ENCODE results near the gene ENGASE.
"Not testable (repeated sequence)": the region's sequence is repeated elsewhere in the genome, so short reads cannot be mapped to it uniquely, and the experiment has no call there.

Gene ENGASE, protein sequence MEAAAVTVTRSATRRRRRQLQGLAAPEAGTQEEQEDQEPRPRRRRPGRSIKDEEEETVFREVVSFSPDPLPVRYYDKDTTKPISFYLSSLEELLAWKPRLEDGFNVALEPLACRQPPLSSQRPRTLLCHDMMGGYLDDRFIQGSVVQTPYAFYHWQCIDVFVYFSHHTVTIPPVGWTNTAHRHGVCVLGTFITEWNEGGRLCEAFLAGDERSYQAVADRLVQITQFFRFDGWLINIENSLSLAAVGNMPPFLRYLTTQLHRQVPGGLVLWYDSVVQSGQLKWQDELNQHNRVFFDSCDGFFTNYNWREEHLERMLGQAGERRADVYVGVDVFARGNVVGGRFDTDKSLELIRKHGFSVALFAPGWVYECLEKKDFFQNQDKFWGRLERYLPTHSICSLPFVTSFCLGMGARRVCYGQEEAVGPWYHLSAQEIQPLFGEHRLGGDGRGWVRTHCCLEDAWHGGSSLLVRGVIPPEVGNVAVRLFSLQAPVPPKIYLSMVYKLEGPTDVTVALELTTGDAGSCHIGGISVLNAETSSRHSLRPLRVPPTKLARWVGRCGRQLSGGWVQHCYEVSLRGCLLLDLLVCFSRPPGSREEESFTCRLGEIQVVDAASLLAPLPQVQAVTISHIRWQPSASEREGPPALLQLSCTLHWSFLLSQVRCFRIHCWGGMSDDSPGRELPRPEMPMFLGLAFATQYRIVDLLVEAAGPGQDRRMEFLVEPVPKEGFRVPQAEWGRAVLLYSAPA

DNA sequence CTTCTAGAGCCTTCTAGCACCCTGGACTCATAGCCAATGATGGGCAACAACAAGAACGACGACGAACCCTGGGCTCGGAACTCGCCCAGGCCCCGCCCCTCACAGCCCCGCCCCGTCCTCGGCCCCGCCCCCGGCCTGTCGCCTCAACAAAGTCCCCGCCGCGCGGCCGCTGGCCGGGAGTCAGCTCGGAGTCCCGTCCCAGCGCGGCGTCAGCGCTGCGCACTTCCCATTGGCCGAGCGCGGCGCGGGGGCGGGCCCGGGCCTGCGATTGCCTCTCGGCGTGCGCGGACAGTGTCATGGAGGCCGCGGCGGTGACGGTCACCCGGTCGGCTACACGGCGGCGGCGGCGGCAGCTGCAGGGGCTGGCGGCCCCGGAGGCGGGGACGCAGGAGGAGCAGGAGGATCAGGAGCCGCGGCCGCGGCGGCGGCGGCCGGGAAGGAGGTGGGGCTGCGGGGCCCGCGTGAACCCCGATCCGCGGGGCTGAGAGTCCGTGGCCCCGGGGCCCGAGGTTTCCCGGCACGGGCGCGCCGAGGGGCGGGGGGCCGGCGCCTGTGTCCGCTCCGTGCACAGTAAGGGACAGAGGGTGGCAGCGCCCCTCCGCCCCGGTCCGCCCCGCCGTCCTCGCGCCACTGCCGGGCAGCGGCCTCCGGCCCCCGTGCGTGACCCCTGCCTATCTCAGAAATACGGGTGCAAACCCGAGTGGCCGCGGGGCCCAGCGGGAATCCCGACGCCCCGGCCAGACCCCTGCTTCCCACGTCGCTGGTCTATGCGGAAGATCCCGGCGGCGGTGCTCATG lies at the start of gene ENGASE:
TSS of gene ENGASE (plus strand) at position 176 of the 797 bp plus-strand sequence. CDS start at position 297, 121 bp downstream.
- peak; percentile 72 for DNase-seq

DNA sequence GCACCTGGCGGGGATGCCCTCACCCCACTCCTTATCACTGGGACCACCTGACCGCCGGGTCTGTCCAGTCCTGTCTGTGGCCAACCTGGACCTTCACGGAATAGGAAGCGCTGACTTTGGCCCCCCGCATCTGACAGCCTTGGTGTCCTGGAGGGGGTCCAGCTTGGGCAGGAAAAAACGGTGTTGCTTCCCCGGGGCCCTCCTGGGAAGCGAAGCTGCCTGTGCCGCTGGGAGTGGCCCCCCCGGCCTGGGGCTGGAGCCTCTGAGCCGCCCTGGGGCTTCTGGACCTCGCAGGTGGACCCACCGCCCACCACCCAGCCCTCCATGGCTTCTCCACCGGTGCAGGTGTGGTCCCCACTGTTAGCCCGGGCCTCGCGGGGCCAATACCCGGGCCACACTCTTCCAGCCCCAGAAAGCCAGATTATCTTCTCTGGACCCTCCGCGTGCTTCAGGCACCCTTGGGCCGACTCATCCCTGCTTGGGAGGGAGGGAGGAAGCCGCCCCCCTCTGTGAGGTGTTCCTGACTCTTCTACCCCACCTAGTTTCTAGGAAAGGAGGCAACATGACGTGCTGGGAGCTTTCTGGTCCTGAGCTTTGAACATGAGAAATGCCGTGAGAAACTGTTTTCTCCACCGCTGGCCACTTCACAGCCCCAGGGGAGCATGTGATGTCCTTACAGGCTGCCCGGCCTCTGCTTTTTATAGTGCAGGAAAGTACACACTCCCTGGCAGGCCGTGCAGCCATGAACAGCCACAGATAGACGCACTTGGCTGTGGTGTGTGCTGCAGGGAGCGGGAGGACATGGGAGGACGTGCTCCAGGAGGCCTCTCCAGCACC lies 49.5 kb upstream of the ENGASE start:
- DNase-seq = no peak

DNA sequence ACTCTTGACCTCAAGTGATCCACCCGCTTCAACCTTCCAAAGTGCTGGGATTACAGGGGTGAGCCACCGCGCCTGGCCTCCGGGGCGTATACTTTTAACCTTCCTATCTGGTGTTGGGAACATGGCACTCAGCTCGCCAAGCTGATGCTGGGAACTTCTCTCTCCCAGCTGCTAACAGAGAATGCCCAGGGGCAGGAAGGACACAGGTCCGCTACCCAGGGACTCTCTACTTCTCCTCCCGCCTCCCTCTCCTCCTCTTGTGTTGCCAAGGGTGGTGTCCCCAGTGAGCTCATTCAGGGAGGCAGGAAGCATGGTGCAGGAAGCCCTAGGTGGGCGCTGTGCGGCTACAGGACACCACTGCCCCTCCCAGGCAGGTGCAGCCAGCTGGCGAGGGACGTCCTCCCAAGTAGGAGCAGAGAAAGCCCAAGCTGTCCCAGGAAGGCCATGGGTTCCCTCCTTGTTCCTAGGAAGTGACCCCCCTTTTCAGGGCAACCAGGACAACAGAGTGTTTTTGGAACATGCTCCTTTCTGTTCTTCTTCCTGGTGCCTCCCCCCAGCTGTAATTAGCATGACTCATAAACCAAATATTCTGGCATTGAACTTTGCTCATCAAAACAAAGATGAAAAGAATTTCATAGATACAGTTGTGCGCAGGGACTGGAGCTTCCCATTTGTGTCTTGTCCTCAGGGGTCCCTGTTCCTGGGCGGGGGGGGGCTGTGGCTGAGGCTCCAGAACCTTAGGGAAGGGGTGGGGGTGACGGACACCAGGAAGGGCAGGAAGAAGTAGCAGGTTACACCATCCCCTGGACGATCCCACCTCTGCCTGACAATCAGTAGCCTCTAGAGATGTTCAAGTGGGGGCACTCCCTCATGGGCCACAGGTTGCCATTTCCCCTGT lies 48.0 kb upstream of the ENGASE start:
- DNase-seq = no peak

DNA sequence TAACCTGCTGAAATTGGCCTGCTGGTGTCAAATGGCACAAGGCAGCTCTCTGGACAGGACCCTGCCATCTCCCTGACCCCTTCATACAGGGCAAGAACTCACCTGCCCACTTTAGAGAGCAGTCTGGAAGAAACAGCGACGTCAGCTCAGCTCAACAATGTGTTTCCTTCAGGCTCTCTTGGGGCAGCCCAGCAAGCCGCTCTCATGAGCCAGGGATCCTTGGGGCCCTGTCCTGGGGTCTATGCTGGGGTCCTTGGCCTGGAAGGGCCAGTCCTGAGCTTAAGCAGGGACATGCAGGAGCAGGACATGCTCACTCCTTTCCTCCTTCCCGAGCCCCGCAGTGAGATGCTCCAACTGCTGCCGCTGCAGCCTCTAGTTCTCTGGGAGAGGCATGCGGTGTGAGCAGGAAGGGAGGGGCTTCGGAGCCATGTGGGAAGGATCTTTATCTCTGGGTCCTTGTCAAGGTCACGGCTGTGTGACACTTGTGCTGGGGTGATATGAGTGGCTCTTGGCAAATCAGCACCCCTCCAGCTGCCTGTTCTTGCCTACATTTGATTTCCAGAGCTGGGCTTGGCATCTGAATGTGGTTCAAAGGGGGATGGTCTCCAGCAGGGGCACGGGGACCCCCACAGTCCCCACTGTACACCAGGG lies 47.2 kb upstream of the ENGASE start:
- no peak for DNase-seq

DNA sequence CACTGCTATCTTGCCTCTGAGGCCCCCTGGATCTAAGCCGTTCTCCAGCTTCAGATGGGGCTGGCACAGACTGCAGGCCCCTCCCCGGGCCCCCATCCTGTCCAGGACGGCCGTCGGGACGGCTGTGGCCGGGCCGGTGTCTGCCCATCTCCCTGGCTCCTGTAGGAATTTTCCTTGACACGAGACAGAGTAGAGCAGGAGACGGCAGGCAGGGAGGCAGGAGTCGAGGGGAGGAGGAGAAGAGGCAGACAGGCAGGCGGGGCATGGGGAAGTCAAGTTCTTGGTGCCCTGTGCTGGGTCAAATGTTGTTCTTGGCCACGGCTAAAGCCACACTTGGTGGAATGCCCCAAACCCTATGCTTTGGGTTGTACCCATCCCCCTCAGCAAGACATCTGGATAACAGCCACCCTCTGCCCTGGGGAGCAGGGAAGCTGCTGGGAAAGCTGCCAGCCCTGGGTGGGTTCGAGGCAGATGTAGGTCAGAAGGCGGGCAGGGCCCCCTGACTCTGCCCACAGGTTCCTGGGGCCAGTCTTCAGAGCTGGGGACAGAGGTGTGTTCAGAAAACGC lies 46.6 kb upstream of the ENGASE start:
- no peak for DNase-seq

DNA sequence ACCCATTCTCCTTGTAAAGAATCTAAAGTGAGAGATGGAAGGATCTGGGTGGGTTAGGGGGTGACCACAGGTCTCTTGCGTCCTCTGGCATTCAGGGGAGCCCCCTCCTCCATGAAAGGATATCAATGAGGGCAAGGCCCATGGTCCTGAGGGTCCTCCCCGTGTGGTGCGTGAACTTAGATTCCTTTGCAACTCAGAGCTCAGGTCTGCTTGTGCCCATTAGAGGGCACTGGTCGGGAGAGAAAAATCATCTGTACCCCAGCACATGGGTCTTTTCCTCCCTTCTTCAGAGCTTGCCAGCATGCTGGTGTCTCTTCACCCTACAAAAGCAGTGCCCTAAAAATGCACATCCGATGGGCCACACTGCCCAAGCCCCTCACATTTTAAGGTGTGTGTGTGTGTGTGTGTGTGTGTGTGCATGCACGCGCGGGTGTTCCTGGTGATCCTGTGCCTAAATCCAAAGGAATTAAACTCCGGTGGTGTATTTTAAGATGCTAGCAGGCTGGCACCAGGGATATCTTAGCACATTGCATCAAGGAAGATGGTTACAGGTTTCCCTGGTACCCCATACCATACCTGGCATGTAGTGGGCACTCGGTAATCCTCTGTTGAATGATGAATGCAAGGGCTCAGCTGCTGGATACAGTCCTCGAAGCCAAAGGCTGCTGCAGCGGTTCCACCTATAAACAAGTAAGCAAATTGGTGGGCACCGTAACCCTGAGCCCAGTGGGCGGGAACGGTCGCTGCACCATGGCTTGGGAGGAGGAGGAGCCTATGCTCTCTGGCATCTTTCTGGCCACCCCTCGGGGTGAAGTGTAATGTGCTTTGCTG lies 45.9 kb upstream of the ENGASE start:
- DNase-seq = no peak

DNA sequence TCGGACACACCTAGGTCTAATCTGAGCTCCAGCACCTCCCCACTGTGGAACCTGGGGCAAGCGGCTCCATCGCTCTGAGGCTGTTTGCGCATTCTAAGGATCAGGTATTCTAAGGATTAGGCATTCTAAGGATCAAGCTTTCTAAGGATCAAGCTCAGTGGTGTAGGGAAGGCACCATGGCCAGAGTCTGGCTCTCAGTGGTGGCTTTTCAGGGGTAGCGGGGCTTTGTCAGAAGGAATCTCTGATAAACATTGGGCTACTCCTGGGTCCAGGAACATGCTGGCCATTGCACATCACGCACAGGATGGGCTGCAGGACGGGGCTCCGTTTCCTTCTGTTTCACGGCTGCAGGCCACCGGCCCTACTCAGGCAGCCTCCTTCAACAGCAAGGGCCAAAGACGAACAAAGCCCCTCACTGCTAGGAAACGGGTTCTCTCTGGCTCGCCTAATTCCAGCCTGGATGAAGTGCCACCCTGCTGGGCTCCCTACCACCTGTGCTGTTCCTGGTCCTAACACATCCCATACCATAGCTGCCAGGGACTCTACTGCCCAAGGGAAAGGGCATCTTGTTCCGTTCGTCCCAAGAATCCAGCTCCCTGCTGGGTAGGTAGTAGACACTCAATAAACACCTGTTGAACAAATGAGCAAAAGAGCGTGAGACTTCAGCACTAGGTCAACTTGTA lies 45.2 kb upstream of the ENGASE start:
- no peak for DNase-seq

DNA sequence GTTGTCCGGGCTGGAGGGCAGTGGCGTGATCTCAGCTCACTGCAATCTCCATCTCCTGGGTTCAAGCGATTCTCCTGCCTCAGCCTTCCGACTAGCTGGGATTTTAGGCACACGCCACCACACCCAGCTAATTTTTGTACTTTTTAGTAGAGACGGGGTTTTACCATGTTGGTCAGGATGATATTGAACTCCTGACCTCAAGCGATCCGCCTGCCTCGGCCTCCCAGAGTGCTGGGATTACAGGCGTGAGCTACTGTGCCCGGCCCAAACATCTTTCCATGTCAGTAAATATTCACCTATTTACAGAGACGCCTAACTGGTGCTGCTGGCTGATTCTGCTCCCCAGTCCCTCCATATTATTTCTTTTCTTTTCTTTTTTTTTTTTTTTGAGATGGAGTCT lies 44.0 kb upstream of the ENGASE start:
- DNase-seq = not testable (repeated sequence)

DNA sequence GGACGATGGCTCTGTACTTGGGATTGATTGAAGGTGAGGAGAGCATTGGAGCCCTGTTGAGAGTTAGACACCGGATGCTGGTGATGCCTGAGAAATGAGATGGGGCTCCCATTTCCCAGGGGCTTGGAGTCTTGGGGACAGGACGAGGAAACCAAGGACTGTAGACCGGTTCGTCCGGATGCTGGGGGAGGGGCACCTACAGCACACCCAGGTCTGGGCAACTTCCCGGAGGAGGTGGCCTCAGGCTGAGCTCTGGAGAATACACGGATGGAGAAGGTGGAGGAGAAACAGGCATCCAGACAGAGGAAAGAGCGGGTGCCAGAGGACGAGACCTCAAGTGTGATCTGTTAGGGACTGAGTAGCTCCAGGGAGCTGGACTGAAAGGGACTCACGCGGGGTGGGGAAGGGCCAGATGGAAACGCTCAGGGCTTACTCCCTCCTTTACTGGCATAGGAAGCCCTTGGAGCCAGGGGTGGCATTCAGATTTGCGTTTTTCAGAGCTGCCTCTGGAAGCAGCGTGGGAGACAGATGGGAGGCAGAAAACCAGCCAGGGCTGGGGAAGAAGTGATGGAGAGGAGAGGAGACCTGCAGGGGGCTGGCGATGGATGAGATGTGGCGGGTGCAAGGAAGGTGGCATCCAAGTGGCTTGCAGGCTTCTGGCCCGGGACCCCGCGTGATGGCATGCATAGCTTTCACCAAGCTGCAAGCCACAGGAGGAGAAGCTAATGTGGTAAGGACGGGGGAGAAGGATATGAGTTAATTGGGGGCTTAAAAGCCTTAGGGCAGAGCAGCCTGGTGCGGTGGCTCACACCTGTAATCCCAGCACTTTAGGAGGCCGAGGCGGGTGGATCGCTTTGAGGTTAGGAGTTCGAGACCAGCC lies 42.4 kb upstream of the ENGASE start:
- no peak for DNase-seq

DNA sequence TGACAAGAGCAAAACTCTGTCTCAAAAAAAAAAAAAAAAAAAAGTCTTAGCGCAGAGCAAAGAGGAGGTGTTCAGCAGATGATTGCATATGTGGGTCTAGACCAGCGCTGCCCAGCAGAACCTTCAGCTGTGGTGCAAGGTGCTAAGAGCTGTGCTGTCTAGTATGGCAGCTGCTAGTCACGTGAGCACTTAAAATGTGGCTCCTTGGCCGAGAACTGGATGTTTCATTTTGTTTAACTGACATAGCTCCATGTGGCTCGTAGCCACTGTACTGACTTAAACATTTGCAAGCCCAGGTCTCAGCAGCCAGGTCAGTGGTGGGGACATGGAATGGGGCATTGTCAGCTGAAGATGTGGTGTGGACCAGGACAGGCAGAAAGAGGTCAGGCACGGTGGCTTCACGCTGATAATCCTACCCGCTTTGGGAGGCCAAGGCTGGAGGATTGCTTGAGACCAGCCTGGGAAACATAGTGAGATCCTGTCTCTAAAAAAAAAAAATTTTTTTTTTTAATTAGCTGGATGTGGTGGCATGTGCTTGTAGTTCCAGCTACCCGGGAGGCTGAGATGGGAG lies 41.5 kb upstream of the ENGASE start:
- DNase-seq = no peak

DNA sequence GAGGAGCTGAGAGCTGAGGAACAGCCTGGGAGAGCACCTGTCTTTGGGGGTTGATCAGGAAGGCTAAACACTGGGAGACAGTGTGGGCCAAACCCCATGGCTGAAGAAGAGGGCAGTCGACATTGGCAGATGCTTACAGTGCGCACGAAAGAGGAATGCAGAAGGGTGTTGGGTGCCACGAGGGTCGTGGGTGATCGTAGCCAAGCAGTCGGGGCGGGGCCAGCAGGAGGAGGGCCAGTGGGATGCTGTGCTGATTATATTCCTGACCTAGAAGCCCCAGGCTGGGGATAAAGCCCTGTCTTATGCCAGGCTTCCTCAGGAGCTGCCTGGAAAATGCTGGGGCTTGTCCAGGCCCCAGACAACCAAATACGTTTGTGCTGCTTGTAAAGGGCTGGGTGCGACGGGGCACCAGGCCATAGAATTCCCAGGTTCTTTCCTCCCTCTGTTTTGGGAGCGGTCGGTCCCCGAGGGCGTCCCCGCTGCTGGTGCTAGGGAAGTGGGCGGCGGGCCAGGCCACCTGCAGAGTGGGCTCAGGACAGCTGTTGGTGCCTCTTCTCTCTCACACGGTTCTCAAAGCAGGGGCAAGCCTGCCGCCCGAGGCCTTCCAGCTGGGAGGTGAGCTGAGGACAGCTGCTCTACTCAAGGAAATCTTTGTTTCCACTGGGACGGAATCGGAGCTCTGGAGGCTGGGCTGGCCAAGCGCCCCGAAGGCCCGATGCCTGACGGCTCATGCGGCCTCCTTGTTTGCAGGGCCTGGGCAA lies 40.7 kb upstream of the ENGASE start:
- no peak for DNase-seq

DNA sequence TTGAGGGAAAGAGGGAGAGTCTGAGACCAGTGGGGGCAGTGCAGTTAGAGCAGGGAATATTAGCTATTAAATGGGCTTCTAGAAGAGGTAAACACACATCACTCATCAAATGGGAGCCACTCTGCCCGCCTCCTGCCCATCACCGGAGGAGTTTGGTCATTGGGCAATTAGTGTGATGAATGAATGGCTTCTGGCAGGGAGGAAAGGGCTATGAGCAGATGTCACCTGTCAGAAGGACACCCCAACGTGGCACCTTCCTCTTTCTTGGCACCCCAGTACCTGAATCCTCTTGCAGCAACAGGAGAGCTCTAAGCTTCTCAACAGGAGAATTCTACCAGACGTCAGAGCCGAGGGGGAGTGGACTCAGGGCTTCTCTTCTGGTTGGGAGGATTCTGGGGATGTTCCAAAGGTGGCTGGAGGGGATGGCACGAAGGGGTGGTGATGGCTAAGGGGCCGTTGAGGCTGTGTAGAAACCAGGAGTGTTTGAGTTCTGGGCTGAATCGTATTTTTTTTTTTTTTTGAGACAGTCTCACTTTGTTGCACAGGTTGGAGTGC lies 39.6 kb upstream of the ENGASE start:
- DNase-seq = no peak

DNA sequence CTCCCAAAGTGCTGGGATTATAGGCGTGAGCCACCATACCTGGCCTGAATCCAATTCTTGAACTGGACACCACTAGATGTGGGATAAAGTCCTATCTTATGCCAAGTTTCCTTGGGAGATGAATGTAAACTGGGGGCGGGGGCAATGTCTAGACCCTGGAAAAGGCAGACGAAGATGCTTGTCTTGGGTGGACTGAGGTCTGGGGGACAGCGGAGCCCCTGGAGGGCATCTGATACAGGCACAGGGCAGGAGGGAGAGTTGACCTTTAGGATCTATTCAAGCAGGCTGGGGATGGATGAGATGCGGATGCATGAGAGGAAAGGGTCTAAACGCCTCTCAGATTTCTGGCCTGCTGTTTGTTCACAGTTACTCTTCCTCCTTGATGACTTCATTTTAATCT lies 38.9 kb upstream of the ENGASE start:
- DNase-seq = no peak

DNA sequence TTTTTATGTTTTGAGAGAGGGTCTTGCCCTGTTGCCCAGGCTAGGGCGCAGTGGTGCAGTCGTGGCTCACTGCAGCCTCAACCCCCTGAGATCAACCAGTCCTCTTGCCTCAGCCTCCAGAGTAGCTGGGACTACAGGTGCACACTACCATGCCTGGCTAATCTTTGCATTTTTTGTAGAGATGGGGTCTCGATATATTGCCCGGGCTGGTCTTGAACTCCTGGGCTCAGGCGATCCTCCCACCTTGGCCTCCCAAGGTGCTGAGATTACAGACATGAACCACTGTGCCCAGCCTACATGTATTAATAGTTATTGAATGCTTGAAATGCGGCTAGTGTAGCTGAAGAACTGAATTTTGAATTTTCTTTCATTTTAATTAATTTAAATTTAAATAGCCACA lies 38.4 kb upstream of the ENGASE start:
- no peak for DNase-seq

DNA sequence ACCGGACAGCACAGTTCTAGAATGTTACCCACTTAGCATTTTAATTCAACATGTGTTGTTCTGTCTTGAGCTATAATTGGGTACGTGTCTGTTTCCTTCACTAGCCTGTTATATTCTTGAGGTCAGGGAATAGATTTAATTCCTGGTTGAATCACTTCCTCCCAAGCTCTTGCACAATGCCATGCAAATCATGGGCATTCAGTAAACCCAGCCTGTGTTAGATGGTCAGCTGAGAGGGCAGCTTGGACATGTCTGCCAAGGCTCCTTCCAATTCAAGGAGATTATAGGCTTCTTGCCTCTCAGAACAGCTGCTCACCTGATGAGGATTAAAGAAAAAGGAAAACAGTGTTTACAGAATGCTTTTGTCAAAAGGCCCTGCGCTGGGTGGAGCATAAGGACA lies 38.0 kb upstream of the ENGASE start:
- no peak for DNase-seq

DNA sequence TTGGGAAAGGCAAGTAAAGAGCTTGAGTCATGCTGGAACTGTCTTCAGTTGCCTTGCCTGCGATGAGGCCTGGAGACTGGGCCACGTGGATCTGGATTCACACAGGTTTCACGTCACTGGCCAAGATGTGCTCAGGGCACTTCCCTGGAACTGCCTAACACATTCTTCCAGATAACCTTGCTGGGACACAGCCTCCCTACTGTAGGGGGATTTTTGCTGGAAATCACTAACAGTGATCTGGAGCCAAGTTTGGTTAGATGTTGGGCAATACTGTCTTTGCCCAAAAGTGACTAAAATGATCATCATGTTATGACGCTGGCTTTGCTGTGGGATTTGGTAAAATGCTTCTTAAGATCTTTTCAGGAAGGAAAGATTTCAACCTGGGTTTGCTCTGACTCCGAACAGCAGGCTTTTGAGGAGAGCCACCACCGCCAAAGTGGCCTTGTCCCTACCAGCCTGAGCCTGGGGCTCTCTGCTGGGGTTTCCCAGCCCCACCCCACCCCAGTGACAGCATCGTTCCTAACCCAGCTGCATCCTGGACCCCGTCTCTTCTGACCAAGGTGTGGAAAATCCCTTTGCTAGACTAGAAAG lies 36.0 kb upstream of the ENGASE start:
- DNase-seq = no peak
